H7 (cell line): ENCODE data around the gene IFT25. TPM values are rescaled to one million over a fixed set of nuclear protein-coding genes. Genes with fewer than 3 reads are reported as not detected.
"Not testable (repeated sequence)": the region's sequence is repeated elsewhere in the genome, so short reads cannot be mapped to it uniquely, and the experiment has no call there.

Experiments
- DNase-seq: peaks from one replicate; pipeline ENCODE4 v3.0.0; 2012
- H3K27me3 ChIP-seq: 2 replicates; pipeline ENCODE4 v1.6.0; 2011; ENCODE audit warnings: mild to moderate bottlenecking, low read length; ENCODE audit not compliant: control insufficient read depth, insufficient read depth
- H3K36me3 ChIP-seq: replicated peaks from 2 replicates; pipeline ENCODE4 v1.5.1; 2011; ENCODE audit warnings: low read length; ENCODE audit not compliant: control insufficient read depth, insufficient read depth
- H3K4me3 ChIP-seq: 2 replicates; pipeline ENCODE4 v1.5.1; 2011; ENCODE audit warnings: low read depth, mild to moderate bottlenecking, control low read depth, low read length, moderate library complexity; ENCODE audit not compliant: insufficient read depth
- total RNA-seq: library from RNA; depleted of rRNA; stranded (reverse); fragments of >200 nt; shearing (Covaris generic); gene quantifications from 2 replicates; pipeline ENCODE4 v1.2.3, GENCODE V29; 2014; rRNA removed

Gene IFT25
- total RNA-seq: 25.7 and 30.0 TPM in 2 replicates

DNA sequence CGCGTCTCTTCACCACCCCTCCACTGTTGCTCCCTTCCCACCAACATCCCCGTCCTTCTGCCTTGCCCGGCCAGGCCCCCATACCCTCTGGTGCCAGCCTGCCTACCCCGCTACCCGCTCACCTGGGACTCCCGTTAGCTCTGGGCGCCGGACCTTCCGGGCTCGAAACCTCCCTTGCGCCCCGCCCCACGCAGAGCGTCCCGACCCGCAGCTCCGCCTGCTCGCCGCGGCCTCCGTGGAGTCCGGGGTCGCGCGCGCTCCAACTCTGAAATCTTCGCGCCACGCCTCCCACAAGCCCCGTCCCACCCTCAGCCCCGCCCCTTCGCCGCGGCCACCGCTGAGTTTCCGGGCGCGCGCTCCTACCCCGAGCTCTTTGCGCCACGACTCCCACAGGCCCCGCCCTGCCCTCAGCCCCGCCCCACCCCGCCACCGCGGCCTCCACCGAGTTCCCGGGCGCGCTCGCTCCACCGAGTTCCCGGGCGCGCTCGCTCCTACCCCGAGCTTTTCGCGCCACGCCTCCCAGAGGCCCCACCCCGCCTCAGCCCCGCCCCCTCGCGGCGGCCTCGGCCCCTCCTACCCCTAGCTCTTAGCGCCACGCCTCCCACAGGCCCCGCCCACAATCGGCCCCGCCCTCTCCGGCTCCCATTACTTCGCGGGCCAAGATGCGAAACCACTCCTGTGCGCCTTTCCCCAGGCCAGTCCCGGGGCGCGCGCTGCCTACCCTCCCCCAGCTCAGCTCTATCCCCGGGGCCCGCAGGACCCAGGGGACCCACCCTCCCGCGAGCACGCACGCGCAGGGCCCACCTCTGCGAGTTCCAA lies at the start of gene IFT25:
IFT25 (minus strand) TSS at position 267 of the 819 bp plus-strand sequence. CDS start 5,617 bp downstream, outside the sequence.
- H3K27me3 ChIP-seq: no peaks in the 10 kb centered on the region
- H3K36me3 ChIP-seq: no peaks in the 10 kb centered on the region; the same call in 1 of the 2 replicates
- peak; percentile 98 for DNase-seq
- H3K4me3 ChIP-seq: peak within 1 kb of the TSS; percentile 95

DNA sequence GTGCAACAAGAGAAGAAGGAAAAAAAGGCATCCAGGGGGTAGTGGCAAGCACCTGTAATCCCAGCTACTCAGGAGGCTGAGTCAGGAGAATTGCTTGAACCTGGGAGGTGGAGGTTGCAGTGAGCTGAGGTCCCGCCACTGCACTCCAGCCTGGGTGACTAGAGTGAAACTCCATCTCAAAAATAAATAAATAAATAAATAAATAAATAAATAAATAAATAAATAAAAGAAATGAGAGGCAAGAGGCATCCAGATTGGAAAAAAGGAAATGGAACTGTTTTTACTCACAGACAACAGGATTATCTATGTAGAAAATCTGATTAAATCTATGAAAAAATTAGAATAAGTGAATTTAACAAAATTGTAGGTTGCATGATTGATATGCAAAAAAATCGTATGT lies 49.0 kb upstream of the IFT25 start:
- not testable (repeated sequence) for DNase-seq, H3K27me3 ChIP-seq, H3K4me3 ChIP-seq, H3K36me3 ChIP-seq

DNA sequence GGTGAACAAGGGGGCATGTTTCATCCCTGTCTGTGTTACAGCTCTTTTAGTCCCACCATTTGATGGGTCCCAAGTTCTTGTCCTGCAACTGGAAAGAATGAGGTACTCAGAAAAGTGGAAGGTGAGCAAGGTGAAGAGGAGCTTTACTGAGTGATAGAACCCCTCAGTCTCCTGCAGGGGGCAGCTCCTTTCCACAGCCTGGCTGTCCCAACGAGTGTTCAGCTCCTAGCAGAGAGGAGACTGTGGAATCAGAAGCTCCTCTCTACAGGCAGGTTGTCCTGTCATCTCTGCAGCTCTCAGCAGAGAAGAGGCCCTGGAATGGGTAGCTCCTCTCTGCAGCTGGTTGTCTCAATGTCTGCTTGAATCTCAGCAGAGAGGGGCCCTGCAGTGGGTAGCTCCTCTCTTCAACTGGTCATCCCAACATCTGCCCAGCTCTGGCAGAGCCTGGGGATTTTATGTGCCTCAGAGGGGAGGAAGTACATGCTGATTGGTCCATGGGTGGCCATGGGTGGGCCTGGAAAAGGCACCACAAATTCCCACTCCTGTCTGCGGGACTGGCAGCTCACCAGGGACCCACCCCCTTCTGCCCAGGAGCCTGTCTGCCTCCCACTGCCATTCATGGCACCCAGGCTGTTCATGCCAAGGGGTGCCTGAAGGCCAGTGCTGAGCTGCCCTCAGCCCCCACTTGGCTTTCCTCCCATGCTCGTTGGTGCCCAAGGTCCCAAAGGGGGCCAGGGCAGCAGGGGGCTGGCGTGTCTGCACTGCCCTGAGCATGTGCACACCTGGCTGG lies 46.8 kb upstream of the IFT25 start:
- Histone ChIP-seq H3K4me3 (no peak overlapping the region), H3K36me3 (no peaks in the 10 kb centered on the region), H3K27me3 (no peaks in the 10 kb centered on the region; the same call in 1 of the 2 replicates)
- peak; percentile 71 for DNase-seq

DNA sequence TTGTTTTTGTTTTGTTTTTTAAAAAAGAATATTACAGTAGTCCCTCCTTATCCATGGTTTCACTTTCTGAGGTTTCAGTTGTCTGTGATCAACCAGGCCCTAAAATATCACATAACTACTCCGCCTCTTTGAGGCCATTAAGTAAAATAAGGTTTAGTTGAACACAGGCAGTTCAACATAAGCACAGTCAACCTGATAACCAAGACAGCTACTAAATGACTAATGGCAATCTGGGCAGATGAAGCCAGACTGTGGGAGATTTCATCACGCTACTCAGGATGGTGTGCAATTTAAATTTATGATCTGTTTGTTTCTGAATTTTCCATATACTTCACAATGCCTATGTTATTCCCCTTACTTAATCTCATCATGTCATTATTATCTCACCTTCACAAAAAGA lies 42.4 kb upstream of the IFT25 start:
- H3K4me3 ChIP-seq: no peak overlapping the region
- H3K36me3 ChIP-seq: no peaks in the 10 kb centered on the region
- no peak for DNase-seq
- no peaks in the 10 kb centered on the region; the same call in 1 of the 2 replicates for H3K27me3 ChIP-seq

DNA sequence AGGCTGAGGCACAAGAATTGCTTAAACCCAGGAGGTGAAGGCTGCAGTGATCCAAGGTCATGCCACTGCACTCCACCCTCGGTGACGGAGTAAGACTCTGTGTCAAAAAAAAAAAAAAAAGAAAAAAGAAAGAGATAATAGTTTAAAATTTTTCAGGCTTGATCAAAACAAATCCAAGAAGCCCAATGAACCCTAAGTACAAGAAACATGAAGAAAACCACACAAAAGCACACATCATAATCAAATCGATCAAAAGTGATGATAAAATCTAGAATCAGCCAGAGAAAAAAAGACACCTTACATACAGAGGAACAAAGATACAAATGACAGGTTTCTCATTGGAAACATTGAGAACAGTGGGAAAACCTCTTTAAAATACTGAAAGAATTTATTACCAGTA lies 41.0 kb upstream of the IFT25 start:
- Histone ChIP-seq H3K27me3 (no peaks in the 10 kb centered on the region; the same call in 1 of the 2 replicates), H3K4me3 (no peak overlapping the region), H3K36me3 (no peaks in the 10 kb centered on the region)
- no peak for DNase-seq

DNA sequence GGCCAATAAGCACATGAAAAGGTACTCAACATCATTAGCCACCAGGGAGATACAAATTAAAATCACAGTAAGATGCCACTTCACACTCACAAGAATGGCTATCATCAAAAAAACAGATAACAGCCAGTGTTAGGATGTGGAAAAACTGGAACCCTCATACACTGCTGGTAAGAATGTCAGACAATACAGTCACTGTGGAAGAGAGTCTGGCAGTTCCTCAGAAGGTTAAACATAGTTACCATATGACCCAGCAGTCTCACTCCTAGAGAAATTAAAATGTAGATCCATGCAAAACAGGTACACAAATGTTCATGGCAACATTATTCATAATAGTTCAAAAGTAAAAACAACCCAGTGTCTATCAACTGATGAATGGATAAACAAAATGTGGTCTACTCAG lies 39.2 kb upstream of the IFT25 start:
- Histone ChIP-seq H3K4me3 (no peak overlapping the region), H3K27me3 (no peaks in the 10 kb centered on the region; the same call in 1 of the 2 replicates), H3K36me3 (no peaks in the 10 kb centered on the region)
- DNase-seq: no peak

DNA sequence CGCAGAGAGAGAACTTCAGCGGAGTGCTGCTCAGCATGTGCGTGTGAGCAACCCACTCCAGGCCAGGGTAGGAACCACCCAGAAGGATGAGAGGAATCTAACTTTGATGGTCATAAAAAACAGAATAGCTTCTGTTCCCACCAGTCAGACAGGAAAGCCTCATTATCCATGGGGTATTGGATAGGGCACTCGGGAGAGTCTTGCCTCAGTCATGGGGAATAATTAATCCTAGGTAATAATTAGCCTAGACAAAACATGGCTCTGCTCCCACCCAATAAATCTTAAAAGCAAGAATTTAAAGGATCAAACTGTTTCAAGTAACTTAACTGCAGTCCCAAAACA lies 37.2 kb upstream of the IFT25 start:
- Histone ChIP-seq H3K27me3 (no peaks in the 10 kb centered on the region), H3K4me3 (peak overlapping the region; percentile 17; the same call in 1 of the 2 replicates), H3K36me3 (no peaks in the 10 kb centered on the region)
- no peak for DNase-seq

DNA sequence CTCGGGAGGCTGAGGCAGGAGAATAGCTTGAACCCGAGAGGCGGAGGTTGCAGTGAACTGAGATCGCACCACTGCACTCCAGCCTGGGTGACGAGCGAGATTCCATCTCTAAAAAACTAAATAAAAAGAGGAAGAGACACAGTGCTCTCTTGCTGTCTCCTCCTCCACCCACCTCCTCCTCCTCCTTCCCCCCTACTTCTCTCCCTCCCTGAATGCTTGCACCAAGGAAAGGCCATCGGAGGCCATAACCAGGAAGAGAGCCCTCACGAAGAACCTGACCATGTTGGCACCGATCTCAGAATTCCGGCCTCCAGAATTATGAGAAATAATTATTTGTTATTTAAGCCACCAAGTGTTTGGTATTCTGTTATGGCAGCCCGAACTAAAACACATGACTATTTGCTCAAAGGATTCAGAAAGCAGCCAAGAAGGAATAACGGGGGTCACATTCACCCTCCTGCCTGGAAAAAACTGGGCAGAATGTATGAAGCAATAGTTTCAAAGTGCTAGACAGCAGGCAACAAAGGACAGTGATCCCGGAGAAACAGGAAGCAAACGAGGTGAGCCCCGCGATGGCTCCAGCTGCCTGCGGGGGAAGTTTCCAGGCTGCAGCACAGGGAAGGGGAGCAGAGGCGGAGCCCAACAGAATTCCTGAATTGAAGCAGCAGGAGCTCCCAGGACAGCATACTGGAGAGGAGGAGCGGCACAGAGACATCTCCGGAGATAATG lies 36.7 kb upstream of the IFT25 start:
- Histone ChIP-seq H3K36me3 (no peaks in the 10 kb centered on the region), H3K4me3 (peak overlapping the region; percentile 17), H3K27me3 (no peaks in the 10 kb centered on the region)
- DNase-seq: peak; percentile 83

DNA sequence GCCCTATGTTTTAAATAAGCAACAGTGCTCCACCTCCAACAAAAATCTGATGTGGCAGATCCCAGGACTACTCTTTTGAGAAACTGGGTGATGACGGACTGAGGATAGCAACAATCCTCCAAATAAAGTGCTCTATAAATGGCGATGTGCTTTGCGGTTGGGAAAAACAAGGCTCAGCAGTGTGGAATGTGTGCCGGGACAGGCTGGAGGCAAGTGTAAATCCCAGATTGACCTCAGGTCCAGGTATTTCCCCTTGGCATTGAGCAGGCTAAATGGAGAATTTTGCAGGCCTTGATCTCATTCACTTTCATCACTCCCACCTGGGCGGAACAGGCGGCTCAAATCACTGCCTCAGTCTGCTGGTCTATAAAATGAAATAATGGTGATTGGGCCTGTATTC lies 35.7 kb upstream of the IFT25 start:
- Histone ChIP-seq H3K4me3 (no peak overlapping the region), H3K27me3 (no peaks in the 10 kb centered on the region), H3K36me3 (no peaks in the 10 kb centered on the region)
- no peak for DNase-seq

DNA sequence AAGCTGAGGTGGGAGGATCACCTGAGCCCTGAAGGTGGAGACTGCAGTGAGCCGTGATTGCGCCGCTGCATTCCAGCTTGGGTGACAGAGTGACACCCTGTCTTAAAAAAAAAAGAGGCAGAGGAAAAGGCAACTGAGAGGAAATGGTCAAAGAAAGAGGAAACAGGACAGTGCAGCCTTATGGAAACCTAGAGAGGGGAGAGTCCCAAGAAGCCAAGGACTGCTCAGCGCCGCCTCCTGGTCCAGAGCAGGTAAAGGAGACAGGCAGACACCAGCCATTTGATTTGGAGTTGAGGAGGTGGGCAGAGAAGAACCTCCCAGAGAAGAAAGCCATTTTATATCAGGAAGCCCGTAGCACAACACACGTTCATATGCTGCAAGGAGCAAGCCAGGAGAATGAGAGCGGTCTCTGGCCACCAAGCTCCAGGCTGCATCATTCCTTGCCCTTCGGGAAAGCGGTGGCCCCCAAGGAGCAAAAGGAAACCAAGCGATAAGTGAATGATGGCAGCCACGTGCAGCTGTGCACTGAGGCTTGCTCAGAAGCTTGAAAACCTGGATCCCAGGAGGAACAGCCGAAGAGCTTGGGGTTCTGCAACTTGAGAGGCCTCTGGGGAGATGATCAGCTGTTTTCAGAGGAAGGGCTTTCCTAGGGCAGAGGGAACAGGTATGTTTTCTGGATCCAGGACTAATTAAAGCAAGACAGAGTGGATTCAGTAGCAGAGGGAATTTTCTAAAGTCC lies 34.4 kb upstream of the IFT25 start:
- no peaks in the 10 kb centered on the region for H3K36me3 ChIP-seq
- H3K4me3 ChIP-seq: no peak overlapping the region
- peak; percentile 68 for DNase-seq

DNA sequence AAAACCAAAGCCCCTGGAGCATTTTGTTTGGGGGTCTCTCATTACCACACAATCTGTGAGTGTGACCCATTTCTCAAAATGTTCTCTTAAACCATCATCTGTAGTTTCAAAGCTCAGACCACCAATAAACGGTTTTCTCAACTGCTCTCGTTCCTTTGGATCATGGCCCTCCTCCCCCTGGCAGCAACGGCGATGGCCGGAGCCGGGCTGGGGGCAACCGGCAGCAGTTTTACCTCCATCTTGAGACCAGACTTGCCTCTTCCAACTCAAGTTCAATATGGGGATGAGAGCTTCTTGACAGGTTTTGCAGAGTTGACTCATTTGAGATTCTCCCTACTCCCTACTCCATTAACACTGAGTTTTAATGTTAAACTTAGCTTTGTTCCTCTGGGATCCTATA lies 30.4 kb upstream of the IFT25 start:
- no peak for DNase-seq
- Histone ChIP-seq H3K36me3 (no peaks in the 10 kb centered on the region), H3K4me3 (no peak overlapping the region), H3K27me3 (no peaks in the 10 kb centered on the region)

More for the DNA sequence above, 34.4 kb upstream of the IFT25 start:
- no peaks in the 10 kb centered on the region for H3K27me3 ChIP-seq

DNA sequence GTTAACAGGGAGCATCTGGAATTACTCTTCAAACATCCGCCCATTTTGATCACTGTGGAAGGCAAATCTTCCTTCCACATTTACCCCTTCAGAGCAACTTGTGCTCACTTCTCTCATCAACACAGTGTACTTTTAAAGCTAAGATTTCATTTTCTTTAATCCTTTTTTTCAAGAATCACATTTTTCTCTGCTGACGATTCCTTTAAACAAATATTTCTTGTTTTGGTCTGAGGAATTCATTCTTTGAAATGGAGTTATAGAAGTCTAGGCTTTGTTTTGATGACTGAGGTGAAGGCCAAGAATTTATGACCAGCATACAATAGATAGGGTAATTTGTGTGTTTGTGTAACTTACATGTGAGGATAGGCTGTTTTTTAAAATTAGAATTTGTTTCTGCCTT lies 26.2 kb upstream of the IFT25 start:
- no peak for DNase-seq
- no peak overlapping the region for H3K4me3 ChIP-seq
- H3K36me3 ChIP-seq: peaks cover 6% of the 10 kb centered on the region
- H3K27me3 ChIP-seq: no peaks in the 10 kb centered on the region

DNA sequence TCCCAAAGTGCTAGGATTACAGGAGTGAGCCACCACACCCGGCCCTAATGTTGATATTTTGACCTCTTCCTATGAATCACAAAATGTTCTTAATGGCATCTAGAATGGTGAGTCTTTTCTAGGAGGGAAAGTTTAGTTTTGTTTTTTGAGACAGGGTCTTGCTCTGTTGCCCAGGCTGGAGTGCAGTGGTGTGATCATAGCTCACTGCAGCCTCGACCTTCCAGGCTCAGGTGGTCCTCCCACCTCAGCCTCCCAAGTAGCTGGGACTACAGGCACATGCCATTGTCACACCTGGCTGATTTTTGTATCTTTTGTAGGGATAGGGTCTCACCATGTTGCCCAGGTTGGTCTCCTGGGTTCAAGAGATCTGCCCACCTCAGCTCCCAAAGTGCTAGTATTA lies 23.8 kb upstream of the IFT25 start:
- H3K4me3 ChIP-seq: not testable (repeated sequence)

DNA sequence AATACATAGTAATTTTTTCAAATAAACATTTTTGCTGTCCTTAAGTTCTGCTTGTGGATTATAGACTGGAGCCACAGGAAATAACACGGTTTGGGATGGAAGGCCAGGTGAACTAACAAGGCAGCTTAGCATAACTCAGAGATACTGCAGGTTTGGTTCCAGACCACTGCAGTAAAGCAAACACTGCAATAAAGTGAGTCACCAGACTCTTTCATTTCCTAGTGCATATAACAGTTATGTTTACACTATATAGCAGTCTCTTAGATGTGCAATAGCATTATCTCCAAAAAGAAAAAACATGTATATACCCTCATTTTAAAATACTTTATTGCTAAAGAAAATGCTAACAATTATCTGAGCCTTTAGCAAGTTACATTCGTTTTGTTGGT lies 22.6 kb upstream of the IFT25 start:
- no peaks in the 10 kb centered on the region for H3K27me3 ChIP-seq
- peaks cover 9% of the 10 kb centered on the region for H3K36me3 ChIP-seq
- H3K4me3 ChIP-seq: no peak overlapping the region
- no peak for DNase-seq

More for the DNA sequence above, 23.8 kb upstream of the IFT25 start:
- H3K27me3 ChIP-seq, DNase-seq, H3K36me3 ChIP-seq: not testable (repeated sequence)
